ENCODE results near the gene SLC34A2. TPM values are rescaled to one million over a fixed set of nuclear protein-coding genes. Genes with fewer than 3 reads are reported as not detected.

Gene SLC34A2
- total and polyA plus RNA-seq, 12 donors: 0.20 to 2.3 (median 1.9) TPM; not detected in 9

DNA sequence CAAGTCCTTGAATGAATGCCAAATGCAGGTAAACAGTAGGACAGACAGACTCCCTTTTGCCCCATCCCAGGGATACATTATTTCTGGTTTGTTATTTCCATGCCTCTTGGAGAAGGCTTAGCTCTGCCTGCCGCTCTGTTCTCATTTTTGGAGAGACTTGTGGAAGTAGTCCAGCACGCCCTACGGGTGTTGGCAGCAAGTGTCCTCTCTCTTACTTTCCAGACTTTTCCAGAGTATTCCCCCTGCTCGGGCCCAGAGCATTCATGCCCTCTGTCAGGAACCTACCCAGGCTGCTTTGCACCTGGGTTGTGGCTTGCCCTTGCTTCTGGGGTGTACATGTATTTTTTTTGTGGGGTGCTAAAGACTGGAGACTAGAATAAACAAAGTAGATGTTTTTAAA lies 15.3 kb downstream of the SLC34A2 start:
- H3K4me3 ChIP-seq: no peak overlapping the region
- peaks cover 5% of the 10 kb centered on the region for H3K27me3 ChIP-seq
- no peak for TF ChIP-seq POLR2A (IDR thresholded peaks at IDR 0.05)
- TF ChIP-seq, protein P1, sequence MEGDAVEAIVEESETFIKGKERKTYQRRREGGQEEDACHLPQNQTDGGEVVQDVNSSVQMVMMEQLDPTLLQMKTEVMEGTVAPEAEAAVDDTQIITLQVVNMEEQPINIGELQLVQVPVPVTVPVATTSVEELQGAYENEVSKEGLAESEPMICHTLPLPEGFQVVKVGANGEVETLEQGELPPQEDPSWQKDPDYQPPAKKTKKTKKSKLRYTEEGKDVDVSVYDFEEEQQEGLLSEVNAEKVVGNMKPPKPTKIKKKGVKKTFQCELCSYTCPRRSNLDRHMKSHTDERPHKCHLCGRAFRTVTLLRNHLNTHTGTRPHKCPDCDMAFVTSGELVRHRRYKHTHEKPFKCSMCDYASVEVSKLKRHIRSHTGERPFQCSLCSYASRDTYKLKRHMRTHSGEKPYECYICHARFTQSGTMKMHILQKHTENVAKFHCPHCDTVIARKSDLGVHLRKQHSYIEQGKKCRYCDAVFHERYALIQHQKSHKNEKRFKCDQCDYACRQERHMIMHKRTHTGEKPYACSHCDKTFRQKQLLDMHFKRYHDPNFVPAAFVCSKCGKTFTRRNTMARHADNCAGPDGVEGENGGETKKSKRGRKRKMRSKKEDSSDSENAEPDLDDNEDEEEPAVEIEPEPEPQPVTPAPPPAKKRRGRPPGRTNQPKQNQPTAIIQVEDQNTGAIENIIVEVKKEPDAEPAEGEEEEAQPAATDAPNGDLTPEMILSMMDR (IDR thresholded peaks at IDR 0.05): no peak
- 76 to 86% (median 83%) methylated on average over 4 of the region's 4 CpGs for WGBS, 4 donors
- no peak overlapping the region for H3K27ac ChIP-seq
- no peaks in the 10 kb centered on the region for H3K4me1 ChIP-seq (replicated peaks in 1 of 2)
- intact Hi-C loops (cut with DNase I): no loop called here
- H3K9me3 ChIP-seq (replicated peaks in 1 of 3): no peaks in the 10 kb centered on the region
- H3K36me3 ChIP-seq (replicated peaks in 1 of 2): no peaks in the 10 kb centered on the region
- no peak for DNase-seq

DNA sequence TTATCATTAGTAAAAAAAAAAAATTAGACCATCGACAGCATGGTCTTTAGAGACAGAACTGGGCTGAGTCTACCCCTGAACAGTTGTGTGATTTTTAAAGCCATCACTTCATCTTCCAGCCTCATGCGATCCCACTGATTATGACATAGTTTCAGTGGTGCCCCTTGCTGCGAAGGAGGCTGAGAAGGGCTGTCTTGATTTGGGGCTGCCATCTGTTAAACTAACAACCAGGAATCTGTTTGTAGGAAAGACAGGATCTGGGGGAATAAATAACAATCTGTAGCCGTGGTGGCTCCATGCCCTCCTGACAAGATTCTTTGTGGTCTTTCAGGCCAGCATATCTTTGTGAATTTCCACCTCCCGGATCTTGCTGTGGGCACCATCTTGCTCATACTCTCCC lies 17.1 kb downstream of the SLC34A2 start:
- DNase-seq: no peak
- TF ChIP-seq, protein P1 (IDR thresholded peaks at IDR 0.05): no peak
- no peak for TF ChIP-seq POLR2A (IDR thresholded peaks at IDR 0.05)
- no peak overlapping the region for H3K27ac ChIP-seq
- H3K36me3 ChIP-seq (replicated peaks in 1 of 2): no peaks in the 10 kb centered on the region
- H3K9me3 ChIP-seq (replicated peaks in 1 of 3): no peaks in the 10 kb centered on the region
- 80 to 92% (median 82%) methylated on average over 5 of the region's 5 CpGs for WGBS, 4 donors
- peaks cover under 1% of the 10 kb centered on the region for H3K27me3 ChIP-seq
- H3K4me3 ChIP-seq: no peak overlapping the region
- no peaks in the 10 kb centered on the region for H3K4me1 ChIP-seq (replicated peaks in 1 of 2)
- intact Hi-C loops (cut with DNase I): no loop called here

DNA sequence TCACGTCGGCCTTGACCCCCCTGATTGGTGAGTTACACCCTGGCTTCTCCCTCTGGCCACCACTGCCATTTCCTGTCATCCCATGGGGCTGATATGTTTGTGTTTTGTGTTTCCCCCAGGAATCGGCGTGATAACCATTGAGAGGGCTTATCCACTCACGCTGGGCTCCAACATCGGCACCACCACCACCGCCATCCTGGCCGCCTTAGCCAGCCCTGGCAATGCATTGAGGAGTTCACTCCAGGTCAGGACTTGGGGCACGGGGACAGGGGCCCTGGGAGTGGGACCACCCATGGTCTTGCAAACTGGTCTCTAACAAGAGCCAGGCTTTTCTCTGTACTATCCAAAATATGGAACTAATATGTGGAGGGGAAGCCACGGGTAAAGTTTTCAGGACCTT lies 18.7 kb downstream of the SLC34A2 start:
- Histone ChIP-seq H3K9me3 (replicated peaks in 1 of 3) (no peaks in the 10 kb centered on the region), H3K4me1 (replicated peaks in 1 of 2) (no peaks in the 10 kb centered on the region), H3K27me3 (no peaks in the 10 kb centered on the region), H3K27ac (no peak overlapping the region), H3K4me3 (no peak overlapping the region), H3K36me3 (replicated peaks in 1 of 2) (no peaks in the 10 kb centered on the region)
- 84 to 87% (median 86%) methylated on average over 9 to 10 of the region's 10 CpGs for WGBS, 4 donors
- intact Hi-C loops (cut with DNase I): no loop called here
- no peak for DNase-seq
- TF ChIP-seq, protein P1 (IDR thresholded peaks at IDR 0.05): no peak
- TF ChIP-seq POLR2A (IDR thresholded peaks at IDR 0.05): no peak

DNA sequence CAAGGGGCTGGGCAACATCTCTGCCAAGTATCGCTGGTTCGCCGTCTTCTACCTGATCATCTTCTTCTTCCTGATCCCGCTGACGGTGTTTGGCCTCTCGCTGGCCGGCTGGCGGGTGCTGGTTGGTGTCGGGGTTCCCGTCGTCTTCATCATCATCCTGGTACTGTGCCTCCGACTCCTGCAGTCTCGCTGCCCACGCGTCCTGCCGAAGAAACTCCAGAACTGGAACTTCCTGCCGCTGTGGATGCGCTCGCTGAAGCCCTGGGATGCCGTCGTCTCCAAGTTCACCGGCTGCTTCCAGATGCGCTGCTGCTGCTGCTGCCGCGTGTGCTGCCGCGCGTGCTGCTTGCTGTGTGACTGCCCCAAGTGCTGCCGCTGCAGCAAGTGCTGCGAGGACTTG lies 20.6 kb downstream of the SLC34A2 start:
- no peak overlapping the region for H3K27ac ChIP-seq
- H3K9me3 ChIP-seq (replicated peaks in 1 of 3): no peaks in the 10 kb centered on the region
- no peaks in the 10 kb centered on the region for H3K27me3 ChIP-seq
- no peak for DNase-seq
- H3K36me3 ChIP-seq (replicated peaks in 1 of 2): no peaks in the 10 kb centered on the region
- 89 to 92% (median 90%) methylated on average over 28 to 30 of the region's 30 CpGs for WGBS, 4 donors
- TF ChIP-seq, protein P1 (IDR thresholded peaks at IDR 0.05): no peak
- no peak for TF ChIP-seq POLR2A (IDR thresholded peaks at IDR 0.05)
- intact Hi-C loops (cut with DNase I): no loop called here
- H3K4me1 ChIP-seq (replicated peaks in 1 of 2): no peaks in the 10 kb centered on the region
- H3K4me3 ChIP-seq: no peak overlapping the region
